H9 (cell line): ENCODE data around the gene TRABD. TPM values are rescaled to one million over a fixed set of nuclear protein-coding genes. Genes with fewer than 3 reads are reported as not detected.

Experiments used
- DNase-seq: peaks from one replicate; pipeline ENCODE4 v3.0.0-alpha.2; 2017
- H2AFZ ChIP-seq: one replicate; pipeline ENCODE4 v1.6.1; 2013; ENCODE audit warnings: mild to moderate bottlenecking, low read length, control low read depth, moderate library complexity
- H2AK5ac ChIP-seq: 2 replicates; pipeline ENCODE4 v1.6.1; 2013; ENCODE audit warnings: low read length, control low read depth, mixed read lengths; ENCODE audit not compliant: insufficient read length
- H2BK120ac ChIP-seq: one replicate; pipeline ENCODE4 v1.6.1; 2013; ENCODE audit warnings: low read depth, mild to moderate bottlenecking, low read length, control low read depth, inconsistent platforms; ENCODE audit not compliant: poor library complexity, severe bottlenecking
- H2BK12ac ChIP-seq: 2 replicates; pipeline ENCODE4 v1.6.1; 2013; ENCODE audit warnings: low read length, control low read depth, mixed read lengths, low read depth; ENCODE audit not compliant: insufficient read length
- H2BK15ac ChIP-seq: 2 replicates; pipeline ENCODE4 v1.6.1; 2013; ENCODE audit warnings: low read depth, low read length, control low read depth
- H2BK20ac ChIP-seq: one replicate; pipeline ENCODE4 v1.6.1; 2013; ENCODE audit warnings: low read depth, mild to moderate bottlenecking, low read length, control low read depth, inconsistent platforms; ENCODE audit not compliant: poor library complexity, severe bottlenecking
- H2BK5ac ChIP-seq: 2 replicates; pipeline ENCODE4 v1.6.1; 2013; ENCODE audit warnings: low read length, control low read depth, mixed read lengths; ENCODE audit not compliant: insufficient read length
- H3K14ac ChIP-seq: 2 replicates; pipeline ENCODE4 v1.6.1; 2013; ENCODE audit warnings: low read length, control low read depth; ENCODE audit not compliant: insufficient read depth
- H3K18ac ChIP-seq: 2 replicates; pipeline ENCODE4 v1.6.1; 2013; ENCODE audit warnings: low read depth, mild to moderate bottlenecking, mixed read lengths, low read length, control low read depth; ENCODE audit not compliant: insufficient read length
- H3K23ac ChIP-seq: 2 replicates; pipeline ENCODE4 v1.6.1; 2013; ENCODE audit warnings: low read length, control low read depth, mixed read lengths, low read depth; ENCODE audit not compliant: insufficient read length
- H3K23me2 ChIP-seq: 2 replicates; pipeline ENCODE4 v1.6.1; 2013; ENCODE audit warnings: low read depth, mild to moderate bottlenecking, mixed read lengths, low read length, control low read depth; ENCODE audit not compliant: insufficient read length, poor library complexity, severe bottlenecking
- H3K27ac ChIP-seq: 2 replicates; pipeline ENCODE4 v1.5.1; 2013; ENCODE audit warnings: low read length, control low read depth, mixed read lengths, low read depth; ENCODE audit not compliant: insufficient read length
- H3K27me3 ChIP-seq: 2 replicates; pipeline ENCODE4 v1.6.1; 2013; ENCODE audit warnings: low read length, control low read depth, inconsistent platforms; ENCODE audit not compliant: insufficient read depth
- H3K4ac ChIP-seq: 2 replicates; pipeline ENCODE4 v1.6.1; 2013; ENCODE audit warnings: low read depth, mild to moderate bottlenecking, control low read depth, inconsistent platforms, low read length, moderate library complexity
- H3K4me1 ChIP-seq: 2 replicates; pipeline ENCODE4 v1.6.1; 2013; ENCODE audit warnings: low read length, control low read depth, inconsistent platforms; ENCODE audit not compliant: insufficient read depth
- H3K4me2 ChIP-seq: 2 replicates; pipeline ENCODE4 v1.6.1; 2013; ENCODE audit warnings: low read length, control low read depth, mixed read lengths; ENCODE audit not compliant: insufficient read length, insufficient read depth
- H3K56ac ChIP-seq: 2 replicates; pipeline ENCODE4 v1.6.1; 2013; ENCODE audit warnings: low read depth, mild to moderate bottlenecking, mixed read lengths, low read length, control low read depth; ENCODE audit not compliant: insufficient read length
- H3K79me1 ChIP-seq: 2 replicates; pipeline ENCODE4 v1.6.1; 2013; ENCODE audit warnings: low read depth, mild to moderate bottlenecking, moderate library complexity, low read length, control low read depth, inconsistent platforms; ENCODE audit not compliant: insufficient read depth, poor library complexity, severe bottlenecking
- H3K79me2 ChIP-seq: 2 replicates; pipeline ENCODE4 v1.6.1; 2013; ENCODE audit warnings: low read length, control low read depth, inconsistent platforms; ENCODE audit not compliant: insufficient read depth
- H3K9ac ChIP-seq: 2 replicates; pipeline ENCODE4 v1.6.1; 2013; ENCODE audit warnings: low read length, control low read depth, mixed read lengths; ENCODE audit not compliant: insufficient read length; ENCODE audit errors: extremely low read depth
- H3K9me3 ChIP-seq: one replicate; pipeline ENCODE4 v1.6.1; 2013; ENCODE audit warnings: low read depth, low read length, inconsistent platforms; ENCODE audit not compliant: control insufficient read depth
- H3T11ph ChIP-seq: one replicate; pipeline ENCODE4 v1.6.1; 2013; ENCODE audit warnings: mild to moderate bottlenecking, low read length, control low read depth, inconsistent platforms
- H4K20me1 ChIP-seq: one replicate; pipeline ENCODE4 v1.6.1; 2013; ENCODE audit not compliant: control insufficient read depth, insufficient read length, insufficient read depth
- H4K5ac ChIP-seq: 2 replicates; pipeline ENCODE4 v1.6.1; 2013; ENCODE audit warnings: low read depth, mild to moderate bottlenecking, mixed read lengths, low read length, control low read depth; ENCODE audit not compliant: insufficient read length
- H4K8ac ChIP-seq: replicated peaks from 2 replicates; pipeline ENCODE4 v1.6.1; 2013; ENCODE audit warnings: low read length, control low read depth, mixed read lengths, low read depth; ENCODE audit not compliant: insufficient read length
- H4K91ac ChIP-seq: 2 replicates; pipeline ENCODE4 v1.6.1; 2013; ENCODE audit warnings: low read depth, mild to moderate bottlenecking, moderate library complexity, mixed read lengths, low read length, control low read depth; ENCODE audit not compliant: insufficient read length
- H3K27ac Mint-ChIP-seq, 3 experiments: 2 replicates in 2 of 3; 3 replicates in 1 of 3; pipeline ENCODE4 v1.8.0; 2020 to 2021; ENCODE audit warnings: mixed read lengths in 3 of 3, mild to moderate bottlenecking in 1 of 3, moderate library complexity in 1 of 3
- H3K27me3 Mint-ChIP-seq: 2 replicates; pipeline ENCODE4 v1.8.0; 2021; ENCODE audit warnings: low read depth, mild to moderate bottlenecking, moderate library complexity, mixed read lengths
- H3K36me3 Mint-ChIP-seq, 3 experiments: 2 replicates in 2 of 3; 3 replicates in 1 of 3; pipeline ENCODE4 v1.8.0; 2020 to 2021; ENCODE audit warnings: low read depth in 3 of 3, mixed read lengths in 3 of 3; ENCODE audit not compliant: insufficient read depth in 1 of 3
- H3K4me1 Mint-ChIP-seq, 2 experiments: 2 replicates each; pipeline ENCODE4 v1.8.0; 2020; ENCODE audit warnings: mixed read lengths in 2 of 2
- H3K4me3 Mint-ChIP-seq, 2 experiments: 2 replicates in 1 of 2; 3 replicates in 1 of 2; pipeline ENCODE4 v1.8.0; 2020 to 2021; ENCODE audit warnings: mild to moderate bottlenecking in 2 of 2, mixed read lengths in 2 of 2, moderate library complexity in 1 of 2
- H3K9me3 Mint-ChIP-seq, 2 experiments: 2 replicates in 1 of 2; 3 replicates in 1 of 2; pipeline ENCODE4 v1.8.0; 2020; ENCODE audit warnings: mild to moderate bottlenecking in 2 of 2, mixed read lengths in 2 of 2, moderate library complexity in 1 of 2
- CTCF ChIP-seq: fragments of 200-600 bp; sonication (generic); conservative IDR thresholded peaks from 3 replicates; pipeline ENCODE4 v1.8.0; 2021; ENCODE audit warnings: antibody characterized with exemption, mild to moderate bottlenecking
- WGBS: extraction: QIAGEN DNeasy Blood & Tissue Kit; methylation state at CpG from one replicate; pipeline ENCODE4 v1.1.7; 2013; ENCODE audit warnings: missing lambda C conversion rate, low lambda C conversion rate, mixed read lengths; ENCODE audit not compliant: insufficient read length; ENCODE audit errors: extremely low coverage; 5-methylcytosine and 5-hydroxymethylcytosine counted together
- total RNA-seq: library from RNA; stranded (reverse); gene quantifications from 2 replicates; pipeline ENCODE4 v1.2.1, GENCODE V29; 2021

Gene TRABD
- total RNA-seq, 1 experiment from 2014 or later: 47.8 TPM

- Histone ChIP-seq H3K56ac (no peak overlapping the region), H3K23me2 (no peaks in the 10 kb centered on the region), H3K9me3 (no peaks in the 10 kb centered on the region), H3K4me1 (no peaks in the 10 kb centered on the region), H2BK5ac (no peak overlapping the region), H3K4ac (no peak overlapping the region), H3K9ac (no peak overlapping the region), H2AFZ (no peak overlapping the region), H3K27ac (no peak overlapping the region), H4K91ac (no peak overlapping the region), H3K4me2 (no peak overlapping the region), H3K79me2 (no peaks in the 10 kb centered on the region), H3K23ac (no peak overlapping the region), H2BK15ac (no peak overlapping the region), H3K27me3 (no peaks in the 10 kb centered on the region), H2BK20ac (no peak overlapping the region), H2BK12ac (no peak overlapping the region), H3T11ph (no peak overlapping the region), H4K5ac (no peak overlapping the region), H3K14ac (no peak overlapping the region), H4K20me1 (peaks cover 3% of the 10 kb centered on the region), H3K18ac (no peak overlapping the region), H2AK5ac (no peak overlapping the region), H2BK120ac (no peak overlapping the region), H4K8ac (no peak overlapping the region), H3K79me1 (no peaks in the 10 kb centered on the region)
- Mint-ChIP-seq H3K27me3 (no peaks in the 10 kb centered on the region), H3K4me3 (no peak overlapping the region), H3K4me1 (peaks cover 5 to 9% of the 10 kb centered on the region in 2 experiments), H3K27ac (no peak overlapping the region), H3K36me3 (peaks cover 15 to 61% (median 53%) of the 10 kb centered on the region in 3 experiments), H3K9me3 (no peaks in the 10 kb centered on the region)
- no peak for TF ChIP-seq CTCF
- WGBS: no CpG with 5 or more reads among the region's 8 CpGs
- no peak for DNase-seq
Observed at GRCh38 chr22:50222508-50222907, 36.8 kb downstream of the TRABD start.
